ENCODE data around the gene GALNT11. TPM values are rescaled to one million over a fixed set of nuclear protein-coding genes. Genes with fewer than 3 reads are reported as not detected.

GALNT11 gene
- total RNA-seq, 1 experiment from 2014 or later: 24.1 TPM

DNA sequence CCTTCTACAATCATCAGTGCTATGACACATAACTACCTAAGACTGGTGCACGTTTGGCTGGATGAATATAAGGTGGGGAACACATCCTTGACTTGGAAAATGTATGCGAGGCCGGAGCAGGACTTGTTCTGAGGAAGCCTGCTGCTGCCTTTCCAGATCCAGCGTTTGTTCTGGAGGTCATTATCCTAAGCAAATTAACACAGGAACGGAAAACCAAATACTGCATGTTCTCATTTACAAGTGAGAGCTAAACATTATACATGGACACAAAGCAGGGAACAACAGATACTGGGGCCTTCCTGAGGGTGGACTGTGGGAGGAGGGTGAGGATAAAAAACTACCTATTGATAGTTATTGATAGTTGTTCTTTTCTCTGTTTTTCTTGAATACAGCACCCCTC, 10.8 kb upstream of the GALNT11 start:
- Mint-ChIP-seq H3K9me3 (peaks cover 0 to 7% of the 10 kb centered on the region in 2 experiments; a peak in 1 of 5 replicates), H3K27me3 (ENCODE audit: low read depth) (peaks cover 4% of the 10 kb centered on the region; the same call in 1 of the 2 replicates), H3K27ac (peak overlapping the region in 1 of 3 experiments; percentile 50; a peak in 2 of 7 replicates), H3K4me1 (no peaks in the 10 kb centered on the region), H3K4me3 (no peak overlapping the region), H3K36me3 (ENCODE audit: insufficient read depth in 1 of 3, low read depth in 3 of 3) (no peaks in the 10 kb centered on the region)
- no peak overlapping the region for H4K91ac ChIP-seq (ENCODE audit: insufficient read length, low read depth, low read length)
- no peak overlapping the region for H4K5ac ChIP-seq (ENCODE audit: insufficient read length, low read depth, low read length)
- no peaks in the 10 kb centered on the region for H4K20me1 ChIP-seq (ENCODE audit: control insufficient read depth, insufficient read depth, insufficient read length)
- H3K27me3 ChIP-seq (ENCODE audit: insufficient read depth, low read length): no peaks in the 10 kb centered on the region
- H3K79me1 ChIP-seq (ENCODE audit: insufficient read depth, low read depth, low read length, poor library complexity, severe bottlenecking): no peaks in the 10 kb centered on the region
- no peaks in the 10 kb centered on the region for H3K4me1 ChIP-seq (ENCODE audit: insufficient read depth, low read length)
- no peaks in the 10 kb centered on the region for H3K9me3 ChIP-seq (ENCODE audit: control insufficient read depth, low read depth, low read length)
- no peak overlapping the region for H4K8ac ChIP-seq (replicated peaks; ENCODE audit: insufficient read length, low read depth, low read length)
- TF ChIP-seq, protein P1, sequence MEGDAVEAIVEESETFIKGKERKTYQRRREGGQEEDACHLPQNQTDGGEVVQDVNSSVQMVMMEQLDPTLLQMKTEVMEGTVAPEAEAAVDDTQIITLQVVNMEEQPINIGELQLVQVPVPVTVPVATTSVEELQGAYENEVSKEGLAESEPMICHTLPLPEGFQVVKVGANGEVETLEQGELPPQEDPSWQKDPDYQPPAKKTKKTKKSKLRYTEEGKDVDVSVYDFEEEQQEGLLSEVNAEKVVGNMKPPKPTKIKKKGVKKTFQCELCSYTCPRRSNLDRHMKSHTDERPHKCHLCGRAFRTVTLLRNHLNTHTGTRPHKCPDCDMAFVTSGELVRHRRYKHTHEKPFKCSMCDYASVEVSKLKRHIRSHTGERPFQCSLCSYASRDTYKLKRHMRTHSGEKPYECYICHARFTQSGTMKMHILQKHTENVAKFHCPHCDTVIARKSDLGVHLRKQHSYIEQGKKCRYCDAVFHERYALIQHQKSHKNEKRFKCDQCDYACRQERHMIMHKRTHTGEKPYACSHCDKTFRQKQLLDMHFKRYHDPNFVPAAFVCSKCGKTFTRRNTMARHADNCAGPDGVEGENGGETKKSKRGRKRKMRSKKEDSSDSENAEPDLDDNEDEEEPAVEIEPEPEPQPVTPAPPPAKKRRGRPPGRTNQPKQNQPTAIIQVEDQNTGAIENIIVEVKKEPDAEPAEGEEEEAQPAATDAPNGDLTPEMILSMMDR (conservative IDR thresholded peaks at IDR 0.05): no peak
- H3K18ac ChIP-seq (ENCODE audit: insufficient read length, low read depth, low read length): no peak overlapping the region
- H3K4ac ChIP-seq (ENCODE audit: low read depth, low read length): no peak overlapping the region
- no peak overlapping the region for H3K27ac ChIP-seq (ENCODE audit: insufficient read length, low read depth, low read length)
- no peaks in the 10 kb centered on the region for H3K23me2 ChIP-seq (ENCODE audit: insufficient read length, low read depth, low read length, poor library complexity, severe bottlenecking)
- no peak overlapping the region for H3K4me2 ChIP-seq (ENCODE audit: insufficient read depth, insufficient read length, low read length)
- no peak overlapping the region for H3T11ph ChIP-seq (ENCODE audit: low read length)
- no peak overlapping the region for H2AFZ ChIP-seq (ENCODE audit: low read length)
- no peak overlapping the region for H2BK12ac ChIP-seq (ENCODE audit: insufficient read length, low read depth, low read length)
- no peak overlapping the region for H2BK20ac ChIP-seq (ENCODE audit: low read depth, low read length, poor library complexity, severe bottlenecking)
- H2BK120ac ChIP-seq (ENCODE audit: low read depth, low read length, poor library complexity, severe bottlenecking): no peak overlapping the region
- H3K56ac ChIP-seq (ENCODE audit: insufficient read length, low read depth, low read length): no peak overlapping the region
- no peak overlapping the region for H2BK5ac ChIP-seq (ENCODE audit: insufficient read length, low read length)
- H2AK5ac ChIP-seq (ENCODE audit: insufficient read length, low read length): no peak overlapping the region
- H3K79me2 ChIP-seq (ENCODE audit: insufficient read depth, low read length): no peaks in the 10 kb centered on the region
- no peak overlapping the region for H2BK15ac ChIP-seq (ENCODE audit: low read depth, low read length)
- H3K9ac ChIP-seq (ENCODE audit: extremely low read depth, insufficient read length, low read length): no peak overlapping the region
- DNase-seq: no peak
- no peak overlapping the region for H3K23ac ChIP-seq (ENCODE audit: insufficient read length, low read depth, low read length)
- no CpG with 5 or more reads among the region's 5 CpGs for WGBS (ENCODE audit: extremely low coverage, insufficient read length, low lambda C conversion rate)
- no peak overlapping the region for H3K14ac ChIP-seq (ENCODE audit: insufficient read depth, low read length)
